Liver (tissue), 9 donors: ENCODE measurements around the gene TMEM168. TPM values are rescaled to one million over a fixed set of nuclear protein-coding genes. Genes with fewer than 3 reads are reported as not detected.

Experiments
- DNase-seq: peaks from one replicate; pipeline ENCODE4 v3.0.0-alpha.2; 2017; ENCODE audit warnings: low spot score
- H3K27ac ChIP-seq, 2 donors: one replicate each; pipeline ENCODE4 v1.7.0; 2013; ENCODE audit warnings: inconsistent platforms in 2 of 2, low read length in 2 of 2, control low read depth in 1 of 2, low read depth in 1 of 2, mild to moderate bottlenecking in 1 of 2
- H3K27me3 ChIP-seq, 4 donors: one replicate each; pipeline versions ENCODE4 v1.6.1 to v1.7.0; 2013; ENCODE audit warnings: low read length in 3 of 4, inconsistent platforms in 1 of 4, mild to moderate bottlenecking in 1 of 4, moderate library complexity in 1 of 4; ENCODE audit not compliant: control insufficient read depth in 4 of 4, insufficient read depth in 4 of 4
- H3K36me3 ChIP-seq, 4 donors: one replicate each; pipeline versions ENCODE4 v1.6.1 to v1.7.0; 2013; ENCODE audit warnings: low read length in 3 of 4, mild to moderate bottlenecking in 3 of 4, low read depth in 1 of 4, moderate library complexity in 1 of 4; ENCODE audit not compliant: control insufficient read depth in 4 of 4, insufficient read depth in 3 of 4
- H3K4me1 ChIP-seq, 4 donors: one replicate each; pipeline versions ENCODE4 v1.6.1 to v1.7.0; 2013; ENCODE audit warnings: low read length in 3 of 4, mild to moderate bottlenecking in 3 of 4, moderate library complexity in 1 of 4; ENCODE audit not compliant: control insufficient read depth in 4 of 4, insufficient read depth in 4 of 4
- H3K4me3 ChIP-seq, 3 donors: one replicate each; pipeline versions ENCODE4 v1.6.1 to v1.7.0; 2013; ENCODE audit warnings: low read length in 3 of 3, control low read depth in 1 of 3, low read depth in 1 of 3, mild to moderate bottlenecking in 1 of 3
- H3K9ac ChIP-seq, 2 donors: one replicate each; pipeline ENCODE4 v1.7.0; 2013; ENCODE audit warnings: low read length in 2 of 2, mild to moderate bottlenecking in 2 of 2, moderate library complexity in 2 of 2, control low read depth in 1 of 2, low read depth in 1 of 2
- H3K9me3 ChIP-seq, 4 donors: one replicate each; pipeline versions ENCODE4 v1.6.1 to v1.7.0; 2013; ENCODE audit warnings: low read length in 3 of 4; ENCODE audit not compliant: control insufficient read depth in 4 of 4
- CTCF ChIP-seq: fragments of 150-350 bp; IDR thresholded peaks from 2 replicates; pipeline ENCODE4 v1.5.1; 2017; ENCODE audit warnings: improper control_type of control experiment, low read depth, low read length; ENCODE audit not compliant: missing input control
- EGR1 ChIP-seq, 2 donors: IDR thresholded peaks; 2 replicates each; pipeline ENCODE4 v1.6.1; 2016 to 2018; ENCODE audit warnings: antibody characterized with exemption in 2 of 2, low read depth in 2 of 2
- FOXA1 ChIP-seq: IDR thresholded peaks from 2 replicates; pipeline ENCODE4 v1.6.1; 2016; ENCODE audit warnings: antibody characterized with exemption
- FOXA2 ChIP-seq: IDR thresholded peaks from 2 replicates; pipeline ENCODE4 v1.6.1; 2016; ENCODE audit warnings: antibody characterized with exemption
- GABPA ChIP-seq, 2 donors: IDR thresholded peaks in 1 of 2; conservative IDR thresholded peaks in 1 of 2; 2 replicates each; pipeline ENCODE4 v1.6.1; 2016; ENCODE audit warnings: antibody characterized with exemption in 2 of 2, mild to moderate bottlenecking in 1 of 2, moderate library complexity in 1 of 2
- HNF4A ChIP-seq, 2 donors: conservative IDR thresholded peaks; 2 replicates each; pipeline ENCODE4 v1.6.1; 2016; ENCODE audit warnings: antibody characterized with exemption in 2 of 2, mild to moderate bottlenecking in 2 of 2
- HNF4G ChIP-seq: IDR thresholded peaks from 2 replicates; pipeline ENCODE4 v1.6.1; 2016; ENCODE audit warnings: antibody characterized with exemption
- JUND ChIP-seq, 2 donors: IDR thresholded peaks; 2 replicates each; pipeline ENCODE4 v1.6.1; 2016; ENCODE audit warnings: antibody characterized with exemption in 2 of 2
- MAX ChIP-seq: IDR thresholded peaks from 2 replicates; pipeline ENCODE4 v1.6.1; 2016; ENCODE audit warnings: antibody characterized with exemption
- NR2F2 ChIP-seq: IDR thresholded peaks from 2 replicates; pipeline ENCODE4 v1.6.1; 2016; ENCODE audit warnings: antibody characterized with exemption
- RAD21 ChIP-seq, 2 donors: IDR thresholded peaks; 2 replicates each; pipeline ENCODE4 v1.6.1; 2016; ENCODE audit warnings: antibody characterized with exemption in 2 of 2, mild to moderate bottlenecking in 2 of 2
- RXRA ChIP-seq, 2 donors: IDR thresholded peaks; 2 replicates each; pipeline ENCODE4 v1.6.1; 2017 to 2018; ENCODE audit warnings: antibody characterized with exemption in 2 of 2, mild to moderate bottlenecking in 1 of 2
- SP1 ChIP-seq: IDR thresholded peaks from 2 replicates; pipeline ENCODE4 v1.6.1; 2018; ENCODE audit warnings: antibody characterized with exemption, mild to moderate bottlenecking
- TAF1 ChIP-seq: conservative IDR thresholded peaks from 2 replicates; pipeline ENCODE4 v1.6.1; 2016; ENCODE audit warnings: antibody characterized with exemption, mild to moderate bottlenecking
- YY1 ChIP-seq: IDR thresholded peaks from 2 replicates; pipeline ENCODE4 v1.6.1; 2016; ENCODE audit warnings: antibody characterized with exemption, mild to moderate bottlenecking
- ZBTB33 ChIP-seq: IDR thresholded peaks from 2 replicates; pipeline ENCODE4 v1.6.1; 2016; ENCODE audit warnings: antibody characterized with exemption
- WGBS: extraction: QIAGEN DNeasy Blood & Tissue Kit; methylation state at CpG from one replicate; pipeline ENCODE4 v1.1.7; 2013; 5-methylcytosine and 5-hydroxymethylcytosine counted together
- polyA plus RNA-seq, 2 donors: library from polyadenylated mRNA; stranded (reverse) in 1 of 2; unstranded in 1 of 2; fragments of 200-250 nt in 1 of 2; fragments of >200 nt in 1 of 2; fragmentation: Nextera tagmentation in 1 of 2; extraction: Ambion mirVana in 1 of 2; gene quantifications; one replicate each; pipeline versions ENCODE4 v1.2.1 to v1.2.3, GENCODE V29; 2013 to 2015
- total RNA-seq, 2 donors: library from RNA; depleted of rRNA; stranded (reverse); fragments of >200 nt; gene quantifications; one replicate each; pipeline ENCODE4 v1.2.3, GENCODE V29; 2014
- TF ChIP-seq, protein P1 (sequence below): IDR thresholded peaks from 2 replicates; pipeline ENCODE4 v1.6.1; 2016; ENCODE audit warnings: antibody characterized with exemption
- TF ChIP-seq, protein P2 (sequence below): IDR thresholded peaks from 2 replicates; pipeline ENCODE4 v1.6.1; 2016; ENCODE audit warnings: antibody characterized with exemption, mild to moderate bottlenecking
- donor health status: healthy.
- donor health status: healthy.
- donor health status: healthy.
- donor health status: healthy.
- donor health status: healthy.

Gene TMEM168
- total and polyA plus RNA-seq, 4 donors: 4.6 to 16.8 (median 7.7) TPM

DNA sequence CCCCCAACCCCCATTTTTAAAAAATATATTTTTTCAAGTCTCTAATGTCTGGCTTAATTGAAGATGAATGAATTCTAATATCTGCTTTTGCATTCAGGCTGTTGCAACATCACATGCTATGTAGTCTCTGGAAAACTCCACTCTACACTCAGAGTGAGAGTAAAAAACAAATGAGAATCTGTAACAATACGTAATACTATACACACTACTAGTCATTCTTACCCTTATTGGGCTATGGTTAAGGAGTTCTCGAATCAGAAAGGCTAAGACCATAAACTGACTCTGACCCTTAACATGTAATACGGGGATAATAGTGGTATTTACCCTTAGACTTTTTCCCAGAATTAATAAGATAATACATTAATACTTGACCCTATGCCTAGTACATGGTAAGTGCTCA is 42.9 kb upstream of the TMEM168 start:
- H3K27ac ChIP-seq: no peak overlapping the region
- WGBS: 95% methylated on average over 3 of the region's 3 CpGs
- H3K4me3 ChIP-seq: no peak overlapping the region

More for the DNA sequence above, 42.9 kb upstream of the TMEM168 start:
- no peaks in the 10 kb centered on the region for H3K4me1 ChIP-seq
- no peak overlapping the region for H3K9ac ChIP-seq
- H3K36me3 ChIP-seq: peaks cover 0 to 10% (median 3%) of the 10 kb centered on the region in 4 donors
- TF ChIP-seq JUND (IDR thresholded peaks at IDR 0.05) (no peak), HNF4G (no peak), SP1 (no peak), CTCF (no peak), EGR1 (IDR thresholded peaks at IDR 0.05; ENCODE audit: low read depth in 2 of 2) (no peak), YY1 (no peak), NR2F2 (no peak), FOXA2 (no peak), ZBTB33 (no peak), MAX (no peak), HNF4A (conservative IDR thresholded peaks at IDR 0.05) (no peak), GABPA (IDR thresholded peaks at IDR 0.05 in 1 of 2, conservative IDR thresholded peaks at IDR 0.05 in 1 of 2) (no peak), TAF1 (no peak), RAD21 (IDR thresholded peaks at IDR 0.05) (no peak), FOXA1 (no peak), RXRA (IDR thresholded peaks at IDR 0.05) (no peak)
- TF ChIP-seq, protein P1, sequence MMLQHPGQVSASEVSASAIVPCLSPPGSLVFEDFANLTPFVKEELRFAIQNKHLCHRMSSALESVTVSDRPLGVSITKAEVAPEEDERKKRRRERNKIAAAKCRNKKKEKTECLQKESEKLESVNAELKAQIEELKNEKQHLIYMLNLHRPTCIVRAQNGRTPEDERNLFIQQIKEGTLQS: no peak
- TF ChIP-seq, protein P2, sequence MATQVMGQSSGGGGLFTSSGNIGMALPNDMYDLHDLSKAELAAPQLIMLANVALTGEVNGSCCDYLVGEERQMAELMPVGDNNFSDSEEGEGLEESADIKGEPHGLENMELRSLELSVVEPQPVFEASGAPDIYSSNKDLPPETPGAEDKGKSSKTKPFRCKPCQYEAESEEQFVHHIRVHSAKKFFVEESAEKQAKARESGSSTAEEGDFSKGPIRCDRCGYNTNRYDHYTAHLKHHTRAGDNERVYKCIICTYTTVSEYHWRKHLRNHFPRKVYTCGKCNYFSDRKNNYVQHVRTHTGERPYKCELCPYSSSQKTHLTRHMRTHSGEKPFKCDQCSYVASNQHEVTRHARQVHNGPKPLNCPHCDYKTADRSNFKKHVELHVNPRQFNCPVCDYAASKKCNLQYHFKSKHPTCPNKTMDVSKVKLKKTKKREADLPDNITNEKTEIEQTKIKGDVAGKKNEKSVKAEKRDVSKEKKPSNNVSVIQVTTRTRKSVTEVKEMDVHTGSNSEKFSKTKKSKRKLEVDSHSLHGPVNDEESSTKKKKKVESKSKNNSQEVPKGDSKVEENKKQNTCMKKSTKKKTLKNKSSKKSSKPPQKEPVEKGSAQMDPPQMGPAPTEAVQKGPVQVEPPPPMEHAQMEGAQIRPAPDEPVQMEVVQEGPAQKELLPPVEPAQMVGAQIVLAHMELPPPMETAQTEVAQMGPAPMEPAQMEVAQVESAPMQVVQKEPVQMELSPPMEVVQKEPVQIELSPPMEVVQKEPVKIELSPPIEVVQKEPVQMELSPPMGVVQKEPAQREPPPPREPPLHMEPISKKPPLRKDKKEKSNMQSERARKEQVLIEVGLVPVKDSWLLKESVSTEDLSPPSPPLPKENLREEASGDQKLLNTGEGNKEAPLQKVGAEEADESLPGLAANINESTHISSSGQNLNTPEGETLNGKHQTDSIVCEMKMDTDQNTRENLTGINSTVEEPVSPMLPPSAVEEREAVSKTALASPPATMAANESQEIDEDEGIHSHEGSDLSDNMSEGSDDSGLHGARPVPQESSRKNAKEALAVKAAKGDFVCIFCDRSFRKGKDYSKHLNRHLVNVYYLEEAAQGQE: no peak
- no peaks in the 10 kb centered on the region for H3K27me3 ChIP-seq
- no peak for DNase-seq
- peaks cover 0 to 3% (median 2%) of the 10 kb centered on the region in 4 donors for H3K9me3 ChIP-seq
